Measurements from ENCODE around the gene CIAO2A.

The CIAO2A gene

GRCh38 chr15:64022571-64022970 lies 71.1 kb downstream of the CIAO2A start:
- no peak for DNase-seq (ENCODE audit: low spot score)
- no peak for TF ChIP-seq CTCF (IDR thresholded peaks at IDR 0.05; ENCODE audit: extremely low read depth, missing control alignments)
